ENCODE data around the gene ECHS1. TPM values are rescaled to one million over a fixed set of nuclear protein-coding genes. Genes with fewer than 3 reads are reported as not detected.
A peak's percentile ranks its signal among the peaks of the same experiment; 100 is the strongest.

Gene ECHS1
- total RNA-seq, 1 donor from 2014 or later, result 103 TPM

- Mint-ChIP-seq H3K27me3 (ENCODE audit: low read depth) (no peaks in the 10 kb centered on the region), H3K4me3 (no peak overlapping the region), H3K4me1 (peaks cover under 1% of the 10 kb centered on the region), H3K9me3 (no peaks in the 10 kb centered on the region), H3K27ac (ENCODE audit: unreplicated experiment) (no peak overlapping the region), H3K36me3 (ENCODE audit: low read depth) (peaks cover 41% of the 10 kb centered on the region)
- TF ChIP-seq, protein P1, sequence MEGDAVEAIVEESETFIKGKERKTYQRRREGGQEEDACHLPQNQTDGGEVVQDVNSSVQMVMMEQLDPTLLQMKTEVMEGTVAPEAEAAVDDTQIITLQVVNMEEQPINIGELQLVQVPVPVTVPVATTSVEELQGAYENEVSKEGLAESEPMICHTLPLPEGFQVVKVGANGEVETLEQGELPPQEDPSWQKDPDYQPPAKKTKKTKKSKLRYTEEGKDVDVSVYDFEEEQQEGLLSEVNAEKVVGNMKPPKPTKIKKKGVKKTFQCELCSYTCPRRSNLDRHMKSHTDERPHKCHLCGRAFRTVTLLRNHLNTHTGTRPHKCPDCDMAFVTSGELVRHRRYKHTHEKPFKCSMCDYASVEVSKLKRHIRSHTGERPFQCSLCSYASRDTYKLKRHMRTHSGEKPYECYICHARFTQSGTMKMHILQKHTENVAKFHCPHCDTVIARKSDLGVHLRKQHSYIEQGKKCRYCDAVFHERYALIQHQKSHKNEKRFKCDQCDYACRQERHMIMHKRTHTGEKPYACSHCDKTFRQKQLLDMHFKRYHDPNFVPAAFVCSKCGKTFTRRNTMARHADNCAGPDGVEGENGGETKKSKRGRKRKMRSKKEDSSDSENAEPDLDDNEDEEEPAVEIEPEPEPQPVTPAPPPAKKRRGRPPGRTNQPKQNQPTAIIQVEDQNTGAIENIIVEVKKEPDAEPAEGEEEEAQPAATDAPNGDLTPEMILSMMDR (conservative IDR thresholded peaks at IDR 0.05), result no peak
- no peak for DNase-seq (ENCODE audit: low read depth, low spot score)
Observed at GRCh38 chr10:133401981-133402725, 29.0 kb upstream of the ECHS1 start.

- no peak overlapping the region for H3K4me3 Mint-ChIP-seq
- no peak for DNase-seq (ENCODE audit: low read depth, low spot score)
- TF ChIP-seq, protein P1 (conservative IDR thresholded peaks at IDR 0.05), result no peak
- H3K27me3 Mint-ChIP-seq (ENCODE audit: low read depth), result no peaks in the 10 kb centered on the region
- H3K9me3 Mint-ChIP-seq, result no peaks in the 10 kb centered on the region
- peaks cover 40% of the 10 kb centered on the region for H3K36me3 Mint-ChIP-seq (ENCODE audit: low read depth)
- H3K27ac Mint-ChIP-seq (ENCODE audit: unreplicated experiment), result peak overlapping the region; percentile 86
- peaks cover 7% of the 10 kb centered on the region for H3K4me1 Mint-ChIP-seq
Observed at GRCh38 chr10:133401500-133401899, 28.3 kb upstream of the ECHS1 start.

- no peaks in the 10 kb centered on the region for H3K27me3 Mint-ChIP-seq (ENCODE audit: low read depth)
- H3K36me3 Mint-ChIP-seq (ENCODE audit: low read depth), result peaks cover 37% of the 10 kb centered on the region
- peaks cover 7% of the 10 kb centered on the region for H3K4me1 Mint-ChIP-seq
- peak overlapping the region; percentile 86 for H3K27ac Mint-ChIP-seq (ENCODE audit: unreplicated experiment)
- TF ChIP-seq, protein P1 (conservative IDR thresholded peaks at IDR 0.05), result no peak
- H3K4me3 Mint-ChIP-seq, result peak overlapping the region; percentile 27
- DNase-seq (ENCODE audit: low read depth, low spot score), result no peak
- no peaks in the 10 kb centered on the region for H3K9me3 Mint-ChIP-seq
Observed at GRCh38 chr10:133400624-133401424, 27.7 kb upstream of the ECHS1 start.

GRCh38 chr10:133399123-133399601, 26.0 kb upstream of the ECHS1 start:
- TF ChIP-seq, protein P1 (conservative IDR thresholded peaks at IDR 0.05), result no peak
- no peak for DNase-seq (ENCODE audit: low read depth, low spot score)
- Mint-ChIP-seq H3K36me3 (ENCODE audit: low read depth) (peaks cover 27% of the 10 kb centered on the region), H3K27me3 (ENCODE audit: low read depth) (no peaks in the 10 kb centered on the region), H3K4me3 (no peak overlapping the region), H3K9me3 (no peaks in the 10 kb centered on the region), H3K4me1 (peaks cover 17% of the 10 kb centered on the region), H3K27ac (ENCODE audit: unreplicated experiment) (no peak overlapping the region)

- Mint-ChIP-seq H3K4me1 (peaks cover 17% of the 10 kb centered on the region), H3K27me3 (ENCODE audit: low read depth) (no peaks in the 10 kb centered on the region), H3K4me3 (peak overlapping the region; percentile 59), H3K36me3 (ENCODE audit: low read depth) (peaks cover 22% of the 10 kb centered on the region), H3K9me3 (no peaks in the 10 kb centered on the region), H3K27ac (ENCODE audit: unreplicated experiment) (peak overlapping the region; percentile 62)
- DNase-seq (ENCODE audit: low read depth, low spot score), result no peak
- TF ChIP-seq, protein P1 (conservative IDR thresholded peaks at IDR 0.05), result no peak
Observed at GRCh38 chr10:133397938-133398337, 24.8 kb upstream of the ECHS1 start.

All from neural crest cell (in vitro differentiated cells).